Endothelial cell (in vitro differentiated cells): Measurements from ENCODE around the gene KRTAP26-1. TPM values are rescaled to one million over a fixed set of nuclear protein-coding genes. Genes with fewer than 3 reads are reported as not detected.

ENCODE experiments used
- DNase-seq: peaks from one replicate; pipeline ENCODE4 v3.0.0; 2021; ENCODE audit warnings: low spot score
- H3K27ac Mint-ChIP-seq: one replicate; pipeline ENCODE4 v1.8.0; 2021; ENCODE audit warnings: mixed read lengths, inconsistent platforms; ENCODE audit not compliant: unreplicated experiment
- H3K27me3 Mint-ChIP-seq: one replicate; pipeline ENCODE4 v1.8.0; 2021; ENCODE audit warnings: mild to moderate bottlenecking, moderate library complexity, mixed read lengths, inconsistent platforms; ENCODE audit not compliant: unreplicated experiment
- H3K36me3 Mint-ChIP-seq: one replicate; pipeline ENCODE4 v1.8.0; 2021; ENCODE audit warnings: mild to moderate bottlenecking, low read depth, mixed read lengths, inconsistent platforms; ENCODE audit not compliant: unreplicated experiment
- H3K4me1 Mint-ChIP-seq: one replicate; pipeline ENCODE4 v1.8.0; 2021; ENCODE audit warnings: mild to moderate bottlenecking, mixed read lengths, inconsistent platforms; ENCODE audit not compliant: unreplicated experiment
- H3K4me3 Mint-ChIP-seq: one replicate; pipeline ENCODE4 v1.8.0; 2021; ENCODE audit warnings: mild to moderate bottlenecking, mixed read lengths, inconsistent platforms; ENCODE audit not compliant: unreplicated experiment
- H3K9me3 Mint-ChIP-seq: one replicate; pipeline ENCODE4 v1.8.0; 2021; ENCODE audit warnings: mixed read lengths, inconsistent platforms; ENCODE audit not compliant: unreplicated experiment
- CTCF ChIP-seq: fragments of 200-600 bp; sonication (generic); IDR thresholded peaks from one replicate; pipeline ENCODE4 v1.5.0; 2021; ENCODE audit warnings: antibody characterized with exemption; ENCODE audit not compliant: unreplicated experiment
- total RNA-seq: library from RNA; stranded (reverse); fragmentation: NEBNext Ultra II Directional; extraction: Animal tissue kit (Norgen Biotek cat#: 25700); gene quantifications from one replicate; pipeline ENCODE4 v1.2.1, GENCODE V29; 2021; ENCODE audit not compliant: unreplicated experiment

Gene KRTAP26-1
- total RNA-seq, 1 donor from 2014 or later: not detected

GRCh38 chr21:30348506-30348905 lies 28.4 kb upstream of the KRTAP26-1 start, which contains the start of gene KRTAP23-1:
Gene KRTAP23-1, minus strand, starts transcription at chr21:30348606. Its CDS starts 0 bp downstream, at chr21:30348606.
- TF ChIP-seq CTCF: no peak
- no peak within 1 kb of the TSS for H3K27ac Mint-ChIP-seq
- H3K4me1 Mint-ChIP-seq: no peaks in the 10 kb centered on the region
- no peak for DNase-seq
- H3K4me3 Mint-ChIP-seq: no peak within 1 kb of the TSS
- no peaks in the 10 kb centered on the region for H3K36me3 Mint-ChIP-seq
- H3K9me3 Mint-ChIP-seq: no peaks in the 10 kb centered on the region
- peaks cover 2% of the 10 kb centered on the region for H3K27me3 Mint-ChIP-seq

GRCh38 chr21:30345014-30345413 lies 24.9 kb upstream of the KRTAP26-1 start:
- H3K27me3 Mint-ChIP-seq: peaks cover 2% of the 10 kb centered on the region
- no peak for DNase-seq
- H3K9me3 Mint-ChIP-seq: no peaks in the 10 kb centered on the region
- no peaks in the 10 kb centered on the region for H3K4me1 Mint-ChIP-seq
- H3K4me3 Mint-ChIP-seq: no peak overlapping the region
- H3K36me3 Mint-ChIP-seq: no peaks in the 10 kb centered on the region
- H3K27ac Mint-ChIP-seq: no peak overlapping the region
- TF ChIP-seq CTCF: no peak

- TF ChIP-seq CTCF: peak; percentile 98
- Mint-ChIP-seq H3K36me3 (no peaks in the 10 kb centered on the region), H3K9me3 (no peaks in the 10 kb centered on the region), H3K27me3 (no peaks in the 10 kb centered on the region), H3K4me3 (no peak overlapping the region), H3K27ac (no peak overlapping the region), H3K4me1 (no peaks in the 10 kb centered on the region)
- peak; percentile 48 for DNase-seq
Observed at GRCh38 chr21:30340714-30341573, 20.8 kb upstream of the KRTAP26-1 start.

- DNase-seq: no peak
- H3K4me3 Mint-ChIP-seq: no peak overlapping the region
- H3K36me3 Mint-ChIP-seq: no peaks in the 10 kb centered on the region
- no peak for TF ChIP-seq CTCF
- H3K27ac Mint-ChIP-seq: no peak overlapping the region
- H3K9me3 Mint-ChIP-seq: no peaks in the 10 kb centered on the region
- H3K4me1 Mint-ChIP-seq: no peaks in the 10 kb centered on the region
- H3K27me3 Mint-ChIP-seq: no peaks in the 10 kb centered on the region
Observed at GRCh38 chr21:30338717-30339116, 18.6 kb upstream of the KRTAP26-1 start.

- Mint-ChIP-seq H3K9me3 (no peaks in the 10 kb centered on the region), H3K36me3 (no peaks in the 10 kb centered on the region), H3K27me3 (no peaks in the 10 kb centered on the region), H3K4me3 (no peak overlapping the region), H3K4me1 (no peaks in the 10 kb centered on the region), H3K27ac (no peak overlapping the region)
- TF ChIP-seq CTCF: no peak
- no peak for DNase-seq
Observed at GRCh38 chr21:30337772-30338171, 17.7 kb upstream of the KRTAP26-1 start.
